MM.1S (cell line): Measurements from ENCODE around the gene CCDC93.
A peak's percentile ranks its signal among the peaks of the same experiment; 100 is the strongest.

Experiments
- DNase-seq: peaks from one replicate; pipeline ENCODE4 v3.0.0-alpha.2; 2015
- H2AFZ ChIP-seq: fragments of 300-600 bp; sonication (generic); 2 replicates; pipeline ENCODE4 v1.6.0; 2016; ENCODE audit warnings: antibody characterized with exemption, low read length
- H3F3A ChIP-seq: fragments of 300-600 bp; sonication (generic); 2 replicates; pipeline ENCODE4 v1.6.1; 2016; ENCODE audit warnings: mild to moderate bottlenecking, antibody characterized with exemption, low read length, moderate library complexity, mixed read lengths; ENCODE audit not compliant: insufficient read depth
- H3K27ac ChIP-seq: fragments of 300-600 bp; sonication (generic); 2 replicates; pipeline ENCODE4 v1.5.1; 2016; ENCODE audit warnings: mild to moderate bottlenecking, low read length
- H3K27me3 ChIP-seq: fragments of 300-600 bp; sonication (generic); replicated peaks from 2 replicates; pipeline ENCODE4 v1.6.0; 2016; ENCODE audit warnings: low read length; ENCODE audit not compliant: insufficient read depth
- H3K36me3 ChIP-seq: fragments of 300-600 bp; sonication (generic); replicated peaks from 2 replicates; pipeline ENCODE4 v1.6.1; 2016; ENCODE audit warnings: mild to moderate bottlenecking, low read length, mixed read lengths; ENCODE audit not compliant: insufficient read depth
- H3K4me1 ChIP-seq: fragments of 300-600 bp; sonication (generic); 2 replicates; pipeline ENCODE4 v1.6.1; 2016; ENCODE audit warnings: low read length, mixed read lengths
- H3K4me2 ChIP-seq: fragments of 300-600 bp; sonication (generic); 2 replicates; pipeline ENCODE4 v1.6.0; 2016; ENCODE audit warnings: low read depth, low read length
- H3K4me3 ChIP-seq: fragments of 300-600 bp; sonication (generic); 2 replicates; pipeline ENCODE4 v1.5.1; 2016; ENCODE audit warnings: low read length, mixed read lengths
- H3K79me2 ChIP-seq: fragments of 300-600 bp; sonication (generic); 2 replicates; pipeline ENCODE4 v1.6.1; 2016; ENCODE audit warnings: mixed run types, low read length, mixed read lengths
- H3K9ac ChIP-seq: fragments of 300-600 bp; sonication (generic); 2 replicates; pipeline ENCODE4 v1.6.1; 2016; ENCODE audit warnings: low read length, mixed read lengths
- H3K9me2 ChIP-seq: fragments of 300-600 bp; sonication (generic); replicated peaks from 2 replicates; pipeline ENCODE4 v1.6.1; 2016; ENCODE audit warnings: mild to moderate bottlenecking, low read length, mixed read lengths; ENCODE audit not compliant: insufficient read depth
- H3K9me3 ChIP-seq: fragments of 300-600 bp; sonication (generic); replicated peaks from 2 replicates; pipeline ENCODE4 v1.6.1; 2016; ENCODE audit warnings: mild to moderate bottlenecking, low read length, mixed read lengths; ENCODE audit not compliant: insufficient read depth
- H4K20me1 ChIP-seq: fragments of 300-600 bp; sonication (generic); 2 replicates; pipeline ENCODE4 v1.6.1; 2016; ENCODE audit warnings: mild to moderate bottlenecking, low read length, moderate library complexity, mixed read lengths; ENCODE audit not compliant: insufficient read depth
- EZH2 ChIP-seq: fragments of 300-600 bp; sonication (generic); optimal IDR thresholded peaks from 2 replicates; pipeline ENCODE3; 2017; ENCODE audit warnings: low read depth, mild to moderate bottlenecking, antibody characterized with exemption, low read length, mixed read lengths
- EZH2phosphoT487 ChIP-seq: fragments of 300-600 bp; sonication (generic); IDR thresholded peaks from 2 replicates; pipeline ENCODE4 v1.6.1; 2018; ENCODE audit warnings: antibody characterized with exemption, low read length
- TF ChIP-seq, protein P1 (sequence below): fragments of 300-600 bp; sonication (generic); IDR thresholded peaks from 2 replicates; pipeline ENCODE4 v1.5.1; 2016; ENCODE audit warnings: antibody characterized with exemption, low read length, mixed read lengths

Gene CCDC93

DNA sequence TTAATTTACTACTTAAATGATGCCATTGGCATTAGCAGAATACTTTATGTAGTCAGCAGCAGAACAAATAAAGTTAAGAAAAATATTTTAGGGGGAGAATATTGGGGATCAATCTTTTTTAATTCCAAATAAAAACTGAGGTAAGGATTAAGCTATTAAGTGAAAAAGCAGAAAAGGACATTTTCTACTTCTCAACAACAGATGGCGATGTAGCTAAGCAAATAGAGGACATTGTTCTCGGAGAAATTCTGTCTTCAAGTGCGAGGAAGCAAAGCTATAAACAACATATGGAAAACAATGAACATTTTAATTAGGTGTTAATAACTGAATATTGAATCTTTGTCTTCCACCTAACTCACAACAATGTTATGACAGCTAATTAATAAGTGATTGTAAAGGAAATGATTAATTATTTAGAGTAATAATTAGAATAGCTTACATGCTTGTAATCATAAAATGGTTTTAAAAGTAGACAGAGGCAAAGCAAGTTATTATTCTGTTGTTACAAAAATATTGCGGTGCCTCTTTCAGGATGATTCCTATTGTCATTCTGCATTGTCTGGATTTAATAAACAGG lies 32.9 kb upstream of the CCDC93 start:
- H3F3A ChIP-seq = no peaks in the 10 kb centered on the region
- TF ChIP-seq, protein P1, sequence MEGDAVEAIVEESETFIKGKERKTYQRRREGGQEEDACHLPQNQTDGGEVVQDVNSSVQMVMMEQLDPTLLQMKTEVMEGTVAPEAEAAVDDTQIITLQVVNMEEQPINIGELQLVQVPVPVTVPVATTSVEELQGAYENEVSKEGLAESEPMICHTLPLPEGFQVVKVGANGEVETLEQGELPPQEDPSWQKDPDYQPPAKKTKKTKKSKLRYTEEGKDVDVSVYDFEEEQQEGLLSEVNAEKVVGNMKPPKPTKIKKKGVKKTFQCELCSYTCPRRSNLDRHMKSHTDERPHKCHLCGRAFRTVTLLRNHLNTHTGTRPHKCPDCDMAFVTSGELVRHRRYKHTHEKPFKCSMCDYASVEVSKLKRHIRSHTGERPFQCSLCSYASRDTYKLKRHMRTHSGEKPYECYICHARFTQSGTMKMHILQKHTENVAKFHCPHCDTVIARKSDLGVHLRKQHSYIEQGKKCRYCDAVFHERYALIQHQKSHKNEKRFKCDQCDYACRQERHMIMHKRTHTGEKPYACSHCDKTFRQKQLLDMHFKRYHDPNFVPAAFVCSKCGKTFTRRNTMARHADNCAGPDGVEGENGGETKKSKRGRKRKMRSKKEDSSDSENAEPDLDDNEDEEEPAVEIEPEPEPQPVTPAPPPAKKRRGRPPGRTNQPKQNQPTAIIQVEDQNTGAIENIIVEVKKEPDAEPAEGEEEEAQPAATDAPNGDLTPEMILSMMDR = peak; percentile 63
- TF ChIP-seq EZH2phosphoT487 = no peak
- no peak overlapping the region for H3K27ac ChIP-seq
- H3K79me2 ChIP-seq = no peaks in the 10 kb centered on the region
- no peak overlapping the region for H3K9ac ChIP-seq
- H3K4me2 ChIP-seq = peak overlapping the region; percentile 56
- no peaks in the 10 kb centered on the region for H3K36me3 ChIP-seq
- H3K4me3 ChIP-seq = peak overlapping the region; percentile 16; the same call in 1 of the 2 replicates
- 0 out of 2 replicates have a peak overlapping the region, but pooled peaks have one; percentile 12 for H2AFZ ChIP-seq
- no peaks in the 10 kb centered on the region for H3K9me2 ChIP-seq
- no peaks in the 10 kb centered on the region for H4K20me1 ChIP-seq
- DNase-seq = peak; percentile 65
- H3K4me1 ChIP-seq = 0 out of 2 replicates have a peak, but pooled peaks cover 4% of the 10 kb centered on the region
- H3K27me3 ChIP-seq = no peaks in the 10 kb centered on the region
- H3K9me3 ChIP-seq = no peaks in the 10 kb centered on the region

- TF ChIP-seq, protein P1 = no peak
- TF ChIP-seq EZH2phosphoT487 (no peak), EZH2 (no peak)
- Histone ChIP-seq H4K20me1 (no peaks in the 10 kb centered on the region), H3K27ac (no peak overlapping the region), H3K9ac (no peak overlapping the region), H3K79me2 (no peaks in the 10 kb centered on the region), H3F3A (no peaks in the 10 kb centered on the region), H3K36me3 (no peaks in the 10 kb centered on the region), H3K9me3 (no peaks in the 10 kb centered on the region), H3K9me2 (no peaks in the 10 kb centered on the region), H3K4me3 (no peak overlapping the region), H3K4me2 (no peak overlapping the region), H3K27me3 (no peaks in the 10 kb centered on the region), H2AFZ (no peak overlapping the region), H3K4me1 (0 out of 2 replicates have a peak, but pooled peaks cover 4% of the 10 kb centered on the region)
- DNase-seq = no peak
Measured at GRCh38 chr2:118045286-118045685, 31.4 kb upstream of the CCDC93 start.

DNA sequence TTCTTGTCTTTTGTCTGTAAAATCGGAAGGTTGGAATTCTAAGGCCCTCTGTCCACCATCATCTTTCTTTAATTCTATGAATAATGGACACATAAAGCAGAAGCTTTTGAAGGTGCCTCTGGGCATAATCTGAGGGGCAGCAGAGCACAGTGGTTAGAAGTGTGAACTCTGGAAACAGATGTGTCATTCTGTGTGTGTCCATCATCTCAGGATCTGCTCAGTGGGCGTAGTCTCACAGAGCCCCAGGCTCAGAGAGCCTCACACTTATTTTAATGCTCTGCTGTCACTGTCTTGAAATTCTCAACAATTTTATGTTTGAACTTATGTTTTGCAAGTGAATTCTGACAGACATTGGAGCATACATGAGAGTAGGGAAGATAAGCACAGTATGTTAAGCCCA lies 31.0 kb upstream of the CCDC93 start:
- H3K4me3 ChIP-seq = no peak overlapping the region
- H3K27ac ChIP-seq = no peak overlapping the region
- no peaks in the 10 kb centered on the region for H4K20me1 ChIP-seq
- DNase-seq = no peak
- H3K9ac ChIP-seq = no peak overlapping the region
- no peaks in the 10 kb centered on the region for H3K9me2 ChIP-seq
- no peaks in the 10 kb centered on the region for H3K36me3 ChIP-seq
- no peak overlapping the region for H2AFZ ChIP-seq
- H3K79me2 ChIP-seq = no peaks in the 10 kb centered on the region
- 0 out of 2 replicates have a peak, but pooled peaks cover 4% of the 10 kb centered on the region for H3K4me1 ChIP-seq
- H3K9me3 ChIP-seq = no peaks in the 10 kb centered on the region
- no peak for TF ChIP-seq EZH2phosphoT487
- TF ChIP-seq, protein P1 = no peak
- TF ChIP-seq EZH2 = no peak
- no peak overlapping the region for H3K4me2 ChIP-seq
- H3K27me3 ChIP-seq = no peaks in the 10 kb centered on the region
- H3F3A ChIP-seq = no peaks in the 10 kb centered on the region
